ENCODE data around the gene NFE2L2. TPM values are rescaled to one million over a fixed set of nuclear protein-coding genes. Genes with fewer than 3 reads are reported as not detected.

NFE2L2 gene
- total and polyA plus RNA-seq, 9 of the 15 experiments (the other 6 are each of a cell fraction or from before 2014, with no cell fraction given) = 29.3 to 120 (median 59.3) TPM

DNA sequence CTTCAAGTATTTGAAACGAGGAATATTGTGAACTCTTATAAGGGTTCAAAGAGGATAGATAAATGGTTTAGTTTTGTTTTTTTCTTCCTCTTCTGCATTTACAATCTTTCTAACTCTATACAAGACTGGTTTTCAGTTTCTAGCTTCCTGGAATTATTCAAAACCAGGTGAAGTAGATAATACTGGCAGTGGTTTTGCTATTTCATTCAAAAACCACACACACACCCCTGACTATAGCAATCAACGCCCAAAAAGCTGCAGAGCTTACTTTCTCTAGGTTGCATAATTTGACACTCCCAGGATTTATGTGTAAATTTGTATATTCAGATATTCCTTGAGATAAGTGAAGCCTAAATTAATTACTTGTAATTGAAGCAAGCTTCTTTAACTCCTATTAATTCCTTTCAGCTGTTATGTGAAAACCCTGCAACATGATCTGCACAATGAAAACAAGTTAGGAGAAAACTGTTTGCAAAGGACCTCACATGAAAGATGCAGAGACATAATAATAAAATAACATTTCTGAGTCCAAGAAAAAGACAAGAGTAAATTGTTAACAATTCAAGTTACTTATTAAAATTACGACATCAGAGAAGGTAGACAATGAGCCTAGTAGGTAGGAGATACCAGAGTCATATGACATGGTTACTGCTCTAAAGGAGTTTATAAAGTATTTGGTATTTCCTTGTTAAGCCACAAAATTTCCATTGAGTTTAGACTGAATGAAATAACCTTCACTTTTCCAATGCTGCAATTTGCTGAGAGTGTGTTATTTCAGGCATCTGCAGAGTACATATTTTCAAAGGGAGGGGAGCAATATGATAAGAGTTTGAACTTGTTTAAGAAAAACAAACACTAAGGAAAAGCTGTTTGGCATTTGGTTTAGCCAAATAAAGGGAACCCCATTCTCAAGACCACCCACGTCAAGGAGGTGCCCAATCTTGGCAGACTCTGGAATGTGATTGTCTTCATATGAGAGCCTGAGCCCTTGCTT is 1.6 kb upstream of the NFE2L2 start (continued):
- TF ChIP-seq ZC3H4 (CRISPR knock-in tag; IDR thresholded peaks at IDR 0.05; ENCODE audit: borderline replicate concordance) (no peak), CBFA2T3 (IDR thresholded peaks at IDR 0.05) (peak; percentile 82), CEBPG (CRISPR knock-in tag; IDR thresholded peaks at IDR 0.05) (peak; percentile 91), CEBPG (tag; conservative IDR thresholded peaks at IDR 0.05 in 1 of 2, IDR thresholded peaks at IDR 0.05 in 1 of 2) (peak; percentile 87 to 89), MEF2D (tag; conservative IDR thresholded peaks at IDR 0.05; ENCODE audit: low read depth) (no peak), TEAD4 (IDR thresholded peaks at IDR 0.05; ENCODE audit: low read length) (peak; percentile 85), TEAD4 (CRISPR knock-in tag; IDR thresholded peaks at IDR 0.05; ENCODE audit: borderline replicate concordance) (no peak), HDAC3 (IDR thresholded peaks at IDR 0.05; ENCODE audit: borderline replicate concordance, partially characterized antibody) (peak; percentile 88), PHB2 (IDR thresholded peaks at IDR 0.05; ENCODE audit: low read depth) (no peak), LARP7 (IDR thresholded peaks at IDR 0.05) (no peak), ZNF444 (CRISPR knock-in tag; IDR thresholded peaks at IDR 0.05) (no peak), ZNF165 (CRISPR knock-in tag; IDR thresholded peaks at IDR 0.05; ENCODE audit: borderline replicate concordance) (no peak), HNRNPLL (IDR thresholded peaks at IDR 0.05; ENCODE audit: low read depth, low read length, poor library complexity, severe bottlenecking) (no peak), ZBTB1 (CRISPR knock-in tag; IDR thresholded peaks at IDR 0.05; ENCODE audit: borderline replicate concordance, low read depth) (no peak)
- TF ChIP-seq, protein P1, sequence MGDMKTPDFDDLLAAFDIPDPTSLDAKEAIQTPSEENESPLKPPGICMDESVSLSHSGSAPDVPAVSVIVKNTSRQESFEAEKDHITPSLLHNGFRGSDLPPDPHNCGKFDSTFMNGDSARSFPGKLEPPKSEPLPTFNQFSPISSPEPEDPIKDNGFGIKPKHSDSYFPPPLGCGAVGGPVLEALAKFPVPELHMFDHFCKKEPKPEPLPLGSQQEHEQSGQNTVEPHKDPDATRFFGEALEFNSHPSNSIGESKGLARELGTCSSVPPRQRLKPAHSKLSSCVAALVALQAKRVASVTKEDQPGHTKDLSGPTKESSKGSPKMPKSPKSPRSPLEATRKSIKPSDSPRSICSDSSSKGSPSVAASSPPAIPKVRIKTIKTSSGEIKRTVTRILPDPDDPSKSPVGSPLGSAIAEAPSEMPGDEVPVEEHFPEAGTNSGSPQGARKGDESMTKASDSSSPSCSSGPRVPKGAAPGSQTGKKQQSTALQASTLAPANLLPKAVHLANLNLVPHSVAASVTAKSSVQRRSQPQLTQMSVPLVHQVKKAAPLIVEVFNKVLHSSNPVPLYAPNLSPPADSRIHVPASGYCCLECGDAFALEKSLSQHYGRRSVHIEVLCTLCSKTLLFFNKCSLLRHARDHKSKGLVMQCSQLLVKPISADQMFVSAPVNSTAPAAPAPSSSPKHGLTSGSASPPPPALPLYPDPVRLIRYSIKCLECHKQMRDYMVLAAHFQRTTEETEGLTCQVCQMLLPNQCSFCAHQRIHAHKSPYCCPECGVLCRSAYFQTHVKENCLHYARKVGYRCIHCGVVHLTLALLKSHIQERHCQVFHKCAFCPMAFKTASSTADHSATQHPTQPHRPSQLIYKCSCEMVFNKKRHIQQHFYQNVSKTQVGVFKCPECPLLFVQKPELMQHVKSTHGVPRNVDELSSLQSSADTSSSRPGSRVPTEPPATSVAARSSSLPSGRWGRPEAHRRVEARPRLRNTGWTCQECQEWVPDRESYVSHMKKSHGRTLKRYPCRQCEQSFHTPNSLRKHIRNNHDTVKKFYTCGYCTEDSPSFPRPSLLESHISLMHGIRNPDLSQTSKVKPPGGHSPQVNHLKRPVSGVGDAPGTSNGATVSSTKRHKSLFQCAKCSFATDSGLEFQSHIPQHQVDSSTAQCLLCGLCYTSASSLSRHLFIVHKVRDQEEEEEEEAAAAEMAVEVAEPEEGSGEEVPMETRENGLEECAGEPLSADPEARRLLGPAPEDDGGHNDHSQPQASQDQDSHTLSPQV (IDR thresholded peaks at IDR 0.05) = 0 out of 2 replicates have a peak, but pooled peaks have one; percentile 28
- TF ChIP-seq, protein P2, sequence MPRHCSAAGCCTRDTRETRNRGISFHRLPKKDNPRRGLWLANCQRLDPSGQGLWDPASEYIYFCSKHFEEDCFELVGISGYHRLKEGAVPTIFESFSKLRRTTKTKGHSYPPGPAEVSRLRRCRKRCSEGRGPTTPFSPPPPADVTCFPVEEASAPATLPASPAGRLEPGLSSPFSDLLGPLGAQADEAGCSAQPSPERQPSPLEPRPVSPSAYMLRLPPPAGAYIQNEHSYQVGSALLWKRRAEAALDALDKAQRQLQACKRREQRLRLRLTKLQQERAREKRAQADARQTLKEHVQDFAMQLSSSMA (CRISPR knock-in tag; IDR thresholded peaks at IDR 0.05) = no peak
- TF ChIP-seq, protein P3, sequence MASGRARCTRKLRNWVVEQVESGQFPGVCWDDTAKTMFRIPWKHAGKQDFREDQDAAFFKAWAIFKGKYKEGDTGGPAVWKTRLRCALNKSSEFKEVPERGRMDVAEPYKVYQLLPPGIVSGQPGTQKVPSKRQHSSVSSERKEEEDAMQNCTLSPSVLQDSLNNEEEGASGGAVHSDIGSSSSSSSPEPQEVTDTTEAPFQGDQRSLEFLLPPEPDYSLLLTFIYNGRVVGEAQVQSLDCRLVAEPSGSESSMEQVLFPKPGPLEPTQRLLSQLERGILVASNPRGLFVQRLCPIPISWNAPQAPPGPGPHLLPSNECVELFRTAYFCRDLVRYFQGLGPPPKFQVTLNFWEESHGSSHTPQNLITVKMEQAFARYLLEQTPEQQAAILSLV (tag; IDR thresholded peaks at IDR 0.05) = no peak
- TF ChIP-seq, protein P4, sequence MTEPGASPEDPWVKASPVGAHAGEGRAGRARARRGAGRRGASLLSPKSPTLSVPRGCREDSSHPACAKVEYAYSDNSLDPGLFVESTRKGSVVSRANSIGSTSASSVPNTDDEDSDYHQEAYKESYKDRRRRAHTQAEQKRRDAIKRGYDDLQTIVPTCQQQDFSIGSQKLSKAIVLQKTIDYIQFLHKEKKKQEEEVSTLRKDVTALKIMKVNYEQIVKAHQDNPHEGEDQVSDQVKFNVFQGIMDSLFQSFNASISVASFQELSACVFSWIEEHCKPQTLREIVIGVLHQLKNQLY (CRISPR knock-in tag; conservative IDR thresholded peaks at IDR 0.05) = no peak
- TF ChIP-seq, protein P5, sequence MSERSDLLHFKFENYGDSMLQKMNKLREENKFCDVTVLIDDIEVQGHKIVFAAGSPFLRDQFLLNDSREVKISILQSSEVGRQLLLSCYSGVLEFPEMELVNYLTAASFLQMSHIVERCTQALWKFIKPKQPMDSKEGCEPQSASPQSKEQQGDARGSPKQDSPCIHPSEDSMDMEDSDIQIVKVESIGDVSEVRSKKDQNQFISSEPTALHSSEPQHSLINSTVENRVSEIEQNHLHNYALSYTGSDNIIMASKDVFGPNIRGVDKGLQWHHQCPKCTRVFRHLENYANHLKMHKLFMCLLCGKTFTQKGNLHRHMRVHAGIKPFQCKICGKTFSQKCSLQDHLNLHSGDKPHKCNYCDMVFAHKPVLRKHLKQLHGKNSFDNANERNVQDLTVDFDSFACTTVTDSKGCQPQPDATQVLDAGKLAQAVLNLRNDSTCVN (CRISPR knock-in tag; IDR thresholded peaks at IDR 0.05) = no peak

Measured in K562 (cell line).